ENCODE results near the gene BICDL2.

BICDL2 gene

GRCh38 chr16:3030222-3031212, 6.2 kb downstream of the BICDL2 start:
- H3K27me3 ChIP-seq (ENCODE audit: control insufficient read depth, insufficient read depth, low read length): peaks cover 58% of the 10 kb centered on the region
- no peak overlapping the region for H3K27ac ChIP-seq (ENCODE audit: low read depth, low read length)
- no peak overlapping the region for H3K9ac ChIP-seq (ENCODE audit: low read length)
- peaks cover 20% of the 10 kb centered on the region for H3K36me3 ChIP-seq (ENCODE audit: control insufficient read depth, insufficient read depth, low read length)
- no peaks in the 10 kb centered on the region for H3K9me3 ChIP-seq (ENCODE audit: control insufficient read depth, insufficient read depth, low read depth, low read length)
- no peak overlapping the region for H3K4me3 ChIP-seq (ENCODE audit: low read depth, low read length)
- peaks cover 23% of the 10 kb centered on the region for H3K4me1 ChIP-seq (ENCODE audit: control insufficient read depth, insufficient read depth, low read length)

- Histone ChIP-seq H3K9me3 (ENCODE audit: control insufficient read depth, insufficient read depth, low read depth, low read length) (no peaks in the 10 kb centered on the region), H3K4me1 (ENCODE audit: control insufficient read depth, insufficient read depth, low read length) (peaks cover 22% of the 10 kb centered on the region), H3K4me3 (ENCODE audit: low read depth, low read length) (no peak overlapping the region), H3K9ac (ENCODE audit: low read length) (no peak overlapping the region), H3K36me3 (ENCODE audit: control insufficient read depth, insufficient read depth, low read length) (peaks cover 23% of the 10 kb centered on the region), H3K27ac (ENCODE audit: low read depth, low read length) (no peak overlapping the region), H3K27me3 (ENCODE audit: control insufficient read depth, insufficient read depth, low read length) (peaks cover 50% of the 10 kb centered on the region)
Measured at GRCh38 chr16:3029491-3030221, 7.1 kb downstream of the BICDL2 start.

- no peaks in the 10 kb centered on the region for H3K9me3 ChIP-seq (ENCODE audit: control insufficient read depth, insufficient read depth, low read depth, low read length)
- no peak overlapping the region for H3K9ac ChIP-seq (ENCODE audit: low read length)
- H3K27ac ChIP-seq (ENCODE audit: low read depth, low read length): no peak overlapping the region
- H3K4me3 ChIP-seq (ENCODE audit: low read depth, low read length): 0 out of 2 replicates have a peak overlapping the region, but pooled peaks have one; percentile 13
- H3K36me3 ChIP-seq (ENCODE audit: control insufficient read depth, insufficient read depth, low read length): peaks cover 23% of the 10 kb centered on the region
- peaks cover 22% of the 10 kb centered on the region for H3K4me1 ChIP-seq (ENCODE audit: control insufficient read depth, insufficient read depth, low read length)
- peaks cover 42% of the 10 kb centered on the region for H3K27me3 ChIP-seq (ENCODE audit: control insufficient read depth, insufficient read depth, low read length)
Measured at GRCh38 chr16:3028716-3029319, 7.9 kb downstream of the BICDL2 start.

- H3K9me3 ChIP-seq (ENCODE audit: control insufficient read depth, insufficient read depth, low read depth, low read length): no peaks in the 10 kb centered on the region
- H3K27me3 ChIP-seq (ENCODE audit: control insufficient read depth, insufficient read depth, low read length): peaks cover 36% of the 10 kb centered on the region
- peaks cover 23% of the 10 kb centered on the region for H3K36me3 ChIP-seq (ENCODE audit: control insufficient read depth, insufficient read depth, low read length)
- 0 out of 2 replicates have a peak overlapping the region, but pooled peaks have one; percentile 31 for H3K4me3 ChIP-seq (ENCODE audit: low read depth, low read length)
- no peak overlapping the region for H3K9ac ChIP-seq (ENCODE audit: low read length)
- H3K4me1 ChIP-seq (ENCODE audit: control insufficient read depth, insufficient read depth, low read length): peaks cover 22% of the 10 kb centered on the region
- no peak overlapping the region for H3K27ac ChIP-seq (ENCODE audit: low read depth, low read length)
Measured at GRCh38 chr16:3027983-3028715, 8.6 kb downstream of the BICDL2 start.

GRCh38 chr16:3027489-3027795, 9.3 kb downstream of the BICDL2 start:
- Histone ChIP-seq H3K9me3 (ENCODE audit: control insufficient read depth, insufficient read depth, low read depth, low read length) (no peaks in the 10 kb centered on the region), H3K9ac (ENCODE audit: low read length) (no peak overlapping the region), H3K4me1 (ENCODE audit: control insufficient read depth, insufficient read depth, low read length) (peaks cover 28% of the 10 kb centered on the region), H3K4me3 (ENCODE audit: low read depth, low read length) (no peak overlapping the region), H3K36me3 (ENCODE audit: control insufficient read depth, insufficient read depth, low read length) (peaks cover 29% of the 10 kb centered on the region), H3K27me3 (ENCODE audit: control insufficient read depth, insufficient read depth, low read length) (peaks cover 30% of the 10 kb centered on the region), H3K27ac (ENCODE audit: low read depth, low read length) (no peak overlapping the region)

- H3K27me3 ChIP-seq (ENCODE audit: control insufficient read depth, insufficient read depth, low read length): peaks cover 27% of the 10 kb centered on the region
- peaks cover 32% of the 10 kb centered on the region for H3K4me1 ChIP-seq (ENCODE audit: control insufficient read depth, insufficient read depth, low read length)
- no peak overlapping the region for H3K9ac ChIP-seq (ENCODE audit: low read length)
- H3K27ac ChIP-seq (ENCODE audit: low read depth, low read length): no peak overlapping the region
- H3K9me3 ChIP-seq (ENCODE audit: control insufficient read depth, insufficient read depth, low read depth, low read length): no peaks in the 10 kb centered on the region
- peaks cover 32% of the 10 kb centered on the region for H3K36me3 ChIP-seq (ENCODE audit: control insufficient read depth, insufficient read depth, low read length)
- no peak overlapping the region for H3K4me3 ChIP-seq (ENCODE audit: low read depth, low read length)
Measured at GRCh38 chr16:3026609-3027488, 9.9 kb downstream of the BICDL2 start.

GRCh38 chr16:3026003-3026378, 10.8 kb downstream of the BICDL2 start:
- Histone ChIP-seq H3K4me3 (ENCODE audit: low read depth, low read length) (no peak overlapping the region), H3K36me3 (ENCODE audit: control insufficient read depth, insufficient read depth, low read length) (peaks cover 36% of the 10 kb centered on the region), H3K9me3 (ENCODE audit: control insufficient read depth, insufficient read depth, low read depth, low read length) (no peaks in the 10 kb centered on the region), H3K9ac (ENCODE audit: low read length) (no peak overlapping the region), H3K27me3 (ENCODE audit: control insufficient read depth, insufficient read depth, low read length) (peaks cover 26% of the 10 kb centered on the region), H3K27ac (ENCODE audit: low read depth, low read length) (no peak overlapping the region), H3K4me1 (ENCODE audit: control insufficient read depth, insufficient read depth, low read length) (peaks cover 32% of the 10 kb centered on the region)

GRCh38 chr16:3025032-3026002, 11.4 kb downstream of the BICDL2 start:
- H3K9ac ChIP-seq (ENCODE audit: low read length): no peak overlapping the region
- H3K36me3 ChIP-seq (ENCODE audit: control insufficient read depth, insufficient read depth, low read length): peaks cover 36% of the 10 kb centered on the region
- H3K4me1 ChIP-seq (ENCODE audit: control insufficient read depth, insufficient read depth, low read length): peaks cover 30% of the 10 kb centered on the region
- H3K4me3 ChIP-seq (ENCODE audit: low read depth, low read length): no peak overlapping the region
- peaks cover 19% of the 10 kb centered on the region for H3K27me3 ChIP-seq (ENCODE audit: control insufficient read depth, insufficient read depth, low read length)
- H3K9me3 ChIP-seq (ENCODE audit: control insufficient read depth, insufficient read depth, low read depth, low read length): no peaks in the 10 kb centered on the region
- H3K27ac ChIP-seq (ENCODE audit: low read depth, low read length): no peak overlapping the region

- H3K27me3 ChIP-seq (ENCODE audit: control insufficient read depth, insufficient read depth, low read length): peaks cover 5% of the 10 kb centered on the region; the same call in 1 of the 2 replicates
- peak within 1 kb of the TSS; percentile 94 for H3K4me3 ChIP-seq (ENCODE audit: low read depth, low read length)
- H3K27ac ChIP-seq (ENCODE audit: low read depth, low read length): peak within 1 kb of the TSS; percentile 99
- no peaks in the 10 kb centered on the region for H3K9me3 ChIP-seq (ENCODE audit: control insufficient read depth, insufficient read depth, low read depth, low read length)
- H3K36me3 ChIP-seq (ENCODE audit: control insufficient read depth, insufficient read depth, low read length): peaks cover 36% of the 10 kb centered on the region
- H3K9ac ChIP-seq (ENCODE audit: low read length): peak within 1 kb of the TSS; percentile 98
- peaks cover 30% of the 10 kb centered on the region for H3K4me1 ChIP-seq (ENCODE audit: control insufficient read depth, insufficient read depth, low read length)
Measured at GRCh38 chr16:3023669-3024478, 12.9 kb downstream of the BICDL2 start, which contains the start of the genes HCFC1R1 and THOC6. HCFC1R1 (minus strand) TSS chr16:3023942; CDS start chr16:3023941, 1 bp downstream. THOC6 (plus strand) TSS chr16:3024035; CDS start chr16:3024327, 292 bp downstream.
